H9 (cell line): ENCODE results near the gene MME. TPM values are rescaled to one million over a fixed set of nuclear protein-coding genes. Genes with fewer than 3 reads are reported as not detected.

ENCODE experiments used
- DNase-seq: peaks from one replicate; pipeline ENCODE4 v3.0.0-alpha.2; 2017
- H2AFZ ChIP-seq: one replicate; pipeline ENCODE4 v1.6.1; 2013; ENCODE audit warnings: mild to moderate bottlenecking, low read length, control low read depth, moderate library complexity
- H2AK5ac ChIP-seq: 2 replicates; pipeline ENCODE4 v1.6.1; 2013; ENCODE audit warnings: low read length, control low read depth, mixed read lengths; ENCODE audit not compliant: insufficient read length
- H2BK120ac ChIP-seq: one replicate; pipeline ENCODE4 v1.6.1; 2013; ENCODE audit warnings: low read depth, mild to moderate bottlenecking, low read length, control low read depth, inconsistent platforms; ENCODE audit not compliant: poor library complexity, severe bottlenecking
- H2BK12ac ChIP-seq: 2 replicates; pipeline ENCODE4 v1.6.1; 2013; ENCODE audit warnings: low read length, control low read depth, mixed read lengths, low read depth; ENCODE audit not compliant: insufficient read length
- H2BK15ac ChIP-seq: 2 replicates; pipeline ENCODE4 v1.6.1; 2013; ENCODE audit warnings: low read depth, low read length, control low read depth
- H2BK20ac ChIP-seq: one replicate; pipeline ENCODE4 v1.6.1; 2013; ENCODE audit warnings: low read depth, mild to moderate bottlenecking, low read length, control low read depth, inconsistent platforms; ENCODE audit not compliant: poor library complexity, severe bottlenecking
- H2BK5ac ChIP-seq: 2 replicates; pipeline ENCODE4 v1.6.1; 2013; ENCODE audit warnings: low read length, control low read depth, mixed read lengths; ENCODE audit not compliant: insufficient read length
- H3K14ac ChIP-seq: 2 replicates; pipeline ENCODE4 v1.6.1; 2013; ENCODE audit warnings: low read length, control low read depth; ENCODE audit not compliant: insufficient read depth
- H3K18ac ChIP-seq: 2 replicates; pipeline ENCODE4 v1.6.1; 2013; ENCODE audit warnings: low read depth, mild to moderate bottlenecking, mixed read lengths, low read length, control low read depth; ENCODE audit not compliant: insufficient read length
- H3K23ac ChIP-seq: 2 replicates; pipeline ENCODE4 v1.6.1; 2013; ENCODE audit warnings: low read length, control low read depth, mixed read lengths, low read depth; ENCODE audit not compliant: insufficient read length
- H3K23me2 ChIP-seq: 2 replicates; pipeline ENCODE4 v1.6.1; 2013; ENCODE audit warnings: low read depth, mild to moderate bottlenecking, mixed read lengths, low read length, control low read depth; ENCODE audit not compliant: insufficient read length, poor library complexity, severe bottlenecking
- H3K27ac ChIP-seq: 2 replicates; pipeline ENCODE4 v1.5.1; 2013; ENCODE audit warnings: low read length, control low read depth, mixed read lengths, low read depth; ENCODE audit not compliant: insufficient read length
- H3K27me3 ChIP-seq: 2 replicates; pipeline ENCODE4 v1.6.1; 2013; ENCODE audit warnings: low read length, control low read depth, inconsistent platforms; ENCODE audit not compliant: insufficient read depth
- H3K4ac ChIP-seq: 2 replicates; pipeline ENCODE4 v1.6.1; 2013; ENCODE audit warnings: low read depth, mild to moderate bottlenecking, control low read depth, inconsistent platforms, low read length, moderate library complexity
- H3K4me1 ChIP-seq: 2 replicates; pipeline ENCODE4 v1.6.1; 2013; ENCODE audit warnings: low read length, control low read depth, inconsistent platforms; ENCODE audit not compliant: insufficient read depth
- H3K4me2 ChIP-seq: 2 replicates; pipeline ENCODE4 v1.6.1; 2013; ENCODE audit warnings: low read length, control low read depth, mixed read lengths; ENCODE audit not compliant: insufficient read length, insufficient read depth
- H3K56ac ChIP-seq: 2 replicates; pipeline ENCODE4 v1.6.1; 2013; ENCODE audit warnings: low read depth, mild to moderate bottlenecking, mixed read lengths, low read length, control low read depth; ENCODE audit not compliant: insufficient read length
- H3K79me1 ChIP-seq: 2 replicates; pipeline ENCODE4 v1.6.1; 2013; ENCODE audit warnings: low read depth, mild to moderate bottlenecking, moderate library complexity, low read length, control low read depth, inconsistent platforms; ENCODE audit not compliant: insufficient read depth, poor library complexity, severe bottlenecking
- H3K79me2 ChIP-seq: 2 replicates; pipeline ENCODE4 v1.6.1; 2013; ENCODE audit warnings: low read length, control low read depth, inconsistent platforms; ENCODE audit not compliant: insufficient read depth
- H3K9ac ChIP-seq: 2 replicates; pipeline ENCODE4 v1.6.1; 2013; ENCODE audit warnings: low read length, control low read depth, mixed read lengths; ENCODE audit not compliant: insufficient read length; ENCODE audit errors: extremely low read depth
- H3K9me3 ChIP-seq: one replicate; pipeline ENCODE4 v1.6.1; 2013; ENCODE audit warnings: low read depth, low read length, inconsistent platforms; ENCODE audit not compliant: control insufficient read depth
- H3T11ph ChIP-seq: one replicate; pipeline ENCODE4 v1.6.1; 2013; ENCODE audit warnings: mild to moderate bottlenecking, low read length, control low read depth, inconsistent platforms
- H4K20me1 ChIP-seq: one replicate; pipeline ENCODE4 v1.6.1; 2013; ENCODE audit not compliant: control insufficient read depth, insufficient read length, insufficient read depth
- H4K5ac ChIP-seq: 2 replicates; pipeline ENCODE4 v1.6.1; 2013; ENCODE audit warnings: low read depth, mild to moderate bottlenecking, mixed read lengths, low read length, control low read depth; ENCODE audit not compliant: insufficient read length
- H4K8ac ChIP-seq: replicated peaks from 2 replicates; pipeline ENCODE4 v1.6.1; 2013; ENCODE audit warnings: low read length, control low read depth, mixed read lengths, low read depth; ENCODE audit not compliant: insufficient read length
- H4K91ac ChIP-seq: 2 replicates; pipeline ENCODE4 v1.6.1; 2013; ENCODE audit warnings: low read depth, mild to moderate bottlenecking, moderate library complexity, mixed read lengths, low read length, control low read depth; ENCODE audit not compliant: insufficient read length
- H3K27ac Mint-ChIP-seq, 3 experiments: 2 replicates in 2 of 3; 3 replicates in 1 of 3; pipeline ENCODE4 v1.8.0; 2020 to 2021; ENCODE audit warnings: mixed read lengths in 3 of 3, mild to moderate bottlenecking in 1 of 3, moderate library complexity in 1 of 3
- H3K27me3 Mint-ChIP-seq: 2 replicates; pipeline ENCODE4 v1.8.0; 2021; ENCODE audit warnings: low read depth, mild to moderate bottlenecking, moderate library complexity, mixed read lengths
- H3K36me3 Mint-ChIP-seq, 3 experiments: 2 replicates in 2 of 3; 3 replicates in 1 of 3; pipeline ENCODE4 v1.8.0; 2020 to 2021; ENCODE audit warnings: low read depth in 3 of 3, mixed read lengths in 3 of 3; ENCODE audit not compliant: insufficient read depth in 1 of 3
- H3K4me1 Mint-ChIP-seq, 2 experiments: 2 replicates each; pipeline ENCODE4 v1.8.0; 2020; ENCODE audit warnings: mixed read lengths in 2 of 2
- H3K4me3 Mint-ChIP-seq, 2 experiments: 2 replicates in 1 of 2; 3 replicates in 1 of 2; pipeline ENCODE4 v1.8.0; 2020 to 2021; ENCODE audit warnings: mild to moderate bottlenecking in 2 of 2, mixed read lengths in 2 of 2, moderate library complexity in 1 of 2
- H3K9me3 Mint-ChIP-seq, 2 experiments: 2 replicates in 1 of 2; 3 replicates in 1 of 2; pipeline ENCODE4 v1.8.0; 2020; ENCODE audit warnings: mild to moderate bottlenecking in 2 of 2, mixed read lengths in 2 of 2, moderate library complexity in 1 of 2
- WGBS: extraction: QIAGEN DNeasy Blood & Tissue Kit; methylation state at CpG from one replicate; pipeline ENCODE4 v1.1.7; 2013; ENCODE audit warnings: missing lambda C conversion rate, low lambda C conversion rate, mixed read lengths; ENCODE audit not compliant: insufficient read length; ENCODE audit errors: extremely low coverage; 5-methylcytosine and 5-hydroxymethylcytosine counted together
- total RNA-seq: library from RNA; stranded (reverse); gene quantifications from 2 replicates; pipeline ENCODE4 v1.2.1, GENCODE V29; 2021
- TF ChIP-seq, protein P1 (sequence below): fragments of 200-600 bp; sonication (generic); conservative IDR thresholded peaks from 3 replicates; pipeline ENCODE4 v1.8.0; 2021; ENCODE audit warnings: antibody characterized with exemption, mild to moderate bottlenecking

MME gene
- total RNA-seq, 1 experiment from 2014 or later, result 16.4 TPM

GRCh38 chr3:155110022-155110421 lies 29.9 kb downstream of the MME start:
- Histone ChIP-seq H3K9ac (no peak overlapping the region), H4K20me1 (no peaks in the 10 kb centered on the region), H3K14ac (no peak overlapping the region), H3K4me1 (no peaks in the 10 kb centered on the region), H2AFZ (no peak overlapping the region), H2AK5ac (no peak overlapping the region), H3K23ac (no peak overlapping the region), H4K8ac (no peak overlapping the region), H4K5ac (no peak overlapping the region), H3K18ac (no peak overlapping the region), H3K9me3 (no peaks in the 10 kb centered on the region), H2BK20ac (no peak overlapping the region), H2BK5ac (no peak overlapping the region), H3K56ac (no peak overlapping the region), H3K27me3 (no peaks in the 10 kb centered on the region), H2BK120ac (no peak overlapping the region), H3K79me2 (no peaks in the 10 kb centered on the region), H3K27ac (no peak overlapping the region), H3K79me1 (no peaks in the 10 kb centered on the region), H3K23me2 (no peaks in the 10 kb centered on the region), H3K4ac (no peak overlapping the region), H2BK15ac (no peak overlapping the region), H3T11ph (no peak overlapping the region), H2BK12ac (no peak overlapping the region), H3K4me2 (no peak overlapping the region), H4K91ac (no peak overlapping the region)
- Mint-ChIP-seq H3K4me3 (no peak overlapping the region), H3K27ac (no peak overlapping the region; a peak in 1 of 7 replicates), H3K36me3 (no peaks in the 10 kb centered on the region), H3K9me3 (no peaks in the 10 kb centered on the region), H3K27me3 (no peaks in the 10 kb centered on the region), H3K4me1 (peaks cover 6 to 7% of the 10 kb centered on the region in 2 experiments)
- no CpG with 5 or more reads among the region's 4 CpGs for WGBS
- TF ChIP-seq, protein P1, sequence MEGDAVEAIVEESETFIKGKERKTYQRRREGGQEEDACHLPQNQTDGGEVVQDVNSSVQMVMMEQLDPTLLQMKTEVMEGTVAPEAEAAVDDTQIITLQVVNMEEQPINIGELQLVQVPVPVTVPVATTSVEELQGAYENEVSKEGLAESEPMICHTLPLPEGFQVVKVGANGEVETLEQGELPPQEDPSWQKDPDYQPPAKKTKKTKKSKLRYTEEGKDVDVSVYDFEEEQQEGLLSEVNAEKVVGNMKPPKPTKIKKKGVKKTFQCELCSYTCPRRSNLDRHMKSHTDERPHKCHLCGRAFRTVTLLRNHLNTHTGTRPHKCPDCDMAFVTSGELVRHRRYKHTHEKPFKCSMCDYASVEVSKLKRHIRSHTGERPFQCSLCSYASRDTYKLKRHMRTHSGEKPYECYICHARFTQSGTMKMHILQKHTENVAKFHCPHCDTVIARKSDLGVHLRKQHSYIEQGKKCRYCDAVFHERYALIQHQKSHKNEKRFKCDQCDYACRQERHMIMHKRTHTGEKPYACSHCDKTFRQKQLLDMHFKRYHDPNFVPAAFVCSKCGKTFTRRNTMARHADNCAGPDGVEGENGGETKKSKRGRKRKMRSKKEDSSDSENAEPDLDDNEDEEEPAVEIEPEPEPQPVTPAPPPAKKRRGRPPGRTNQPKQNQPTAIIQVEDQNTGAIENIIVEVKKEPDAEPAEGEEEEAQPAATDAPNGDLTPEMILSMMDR, result no peak
- DNase-seq, result no peak
